GM18868 (cell line): ENCODE results near the gene C1orf159.

Source experiments
- ATAC-seq: cut with Tn5 transposase; IDR thresholded peaks from one replicate; pipeline ENCODE4 v1.9.1; 2021; ENCODE audit warnings: mild to moderate bottlenecking, moderate library complexity; ENCODE audit not compliant: unreplicated experiment

Gene C1orf159

DNA sequence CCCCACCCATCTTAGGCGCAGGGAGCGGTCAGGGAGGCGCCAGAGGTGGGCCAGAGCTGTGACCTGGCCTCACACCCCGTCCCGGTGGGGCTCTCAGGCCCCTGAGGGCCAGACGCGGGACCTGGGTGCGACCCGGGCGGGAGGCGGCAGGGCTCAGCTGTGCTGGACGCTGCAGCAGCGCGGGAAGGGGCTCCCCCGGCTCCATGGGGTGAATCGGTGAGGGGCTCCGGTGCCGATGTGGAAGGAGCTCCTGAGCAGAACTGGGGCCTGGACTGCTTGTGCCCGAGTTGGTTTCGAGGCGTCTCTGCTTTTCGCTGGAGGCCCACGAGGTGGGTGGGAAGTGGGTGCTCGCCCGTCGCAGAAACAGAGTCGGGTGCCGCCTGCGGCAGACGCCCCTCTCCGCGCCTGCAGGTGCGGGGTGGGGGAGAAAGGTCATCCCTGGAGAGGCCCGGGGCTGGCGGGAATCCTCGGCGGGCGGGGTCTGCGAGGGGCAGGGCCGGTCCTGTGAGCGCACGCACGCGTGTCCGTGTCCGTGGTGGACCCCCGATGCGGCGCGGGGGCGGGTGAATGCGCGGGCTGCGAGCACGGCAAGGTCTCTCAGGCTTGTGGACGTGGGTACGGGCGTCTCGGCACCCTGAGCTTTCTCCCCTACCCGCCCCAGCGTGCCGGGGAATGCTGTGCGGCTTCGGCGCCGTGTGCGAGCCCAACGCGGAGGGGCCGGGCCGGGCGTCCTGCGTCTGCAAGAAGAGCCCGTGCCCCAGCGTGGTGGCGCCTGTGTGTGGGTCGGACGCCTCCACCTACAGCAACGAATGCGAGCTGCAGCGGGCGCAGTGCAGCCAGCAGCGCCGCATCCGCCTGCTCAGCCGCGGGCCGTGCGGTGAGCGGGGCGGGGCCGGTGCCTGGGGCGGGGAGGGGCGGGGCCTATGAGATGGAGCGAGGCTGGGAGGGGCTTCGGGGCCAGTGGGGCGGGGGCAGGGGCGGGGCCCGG lies 75.6 kb downstream of the C1orf159 start:
- peak; percentile 49 for ATAC-seq

- ATAC-seq: no peak
Measured at GRCh38 chr1:1039145-1039910, 76.6 kb downstream of the C1orf159 start.

DNA sequence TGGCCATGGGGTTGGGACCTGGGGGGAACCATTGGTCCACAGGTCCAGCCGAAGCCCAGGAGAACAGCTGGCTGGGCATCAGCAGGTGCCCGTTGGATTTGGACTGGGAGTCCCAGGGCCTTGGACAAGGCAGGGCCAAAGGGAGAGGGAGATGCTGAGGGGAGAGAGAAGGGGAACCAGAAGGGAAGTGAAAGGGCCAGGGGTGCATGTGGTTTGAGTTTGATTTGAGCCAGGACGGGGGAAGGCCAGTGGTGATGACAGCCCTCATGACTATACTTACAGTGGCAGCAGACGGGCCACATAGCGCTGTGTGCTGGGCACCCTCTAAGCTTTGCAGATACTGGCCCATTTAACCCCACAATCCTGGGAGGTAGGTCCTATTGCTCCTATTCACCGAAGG lies 77.2 kb downstream of the C1orf159 start:
- peak; percentile 58 for ATAC-seq

DNA sequence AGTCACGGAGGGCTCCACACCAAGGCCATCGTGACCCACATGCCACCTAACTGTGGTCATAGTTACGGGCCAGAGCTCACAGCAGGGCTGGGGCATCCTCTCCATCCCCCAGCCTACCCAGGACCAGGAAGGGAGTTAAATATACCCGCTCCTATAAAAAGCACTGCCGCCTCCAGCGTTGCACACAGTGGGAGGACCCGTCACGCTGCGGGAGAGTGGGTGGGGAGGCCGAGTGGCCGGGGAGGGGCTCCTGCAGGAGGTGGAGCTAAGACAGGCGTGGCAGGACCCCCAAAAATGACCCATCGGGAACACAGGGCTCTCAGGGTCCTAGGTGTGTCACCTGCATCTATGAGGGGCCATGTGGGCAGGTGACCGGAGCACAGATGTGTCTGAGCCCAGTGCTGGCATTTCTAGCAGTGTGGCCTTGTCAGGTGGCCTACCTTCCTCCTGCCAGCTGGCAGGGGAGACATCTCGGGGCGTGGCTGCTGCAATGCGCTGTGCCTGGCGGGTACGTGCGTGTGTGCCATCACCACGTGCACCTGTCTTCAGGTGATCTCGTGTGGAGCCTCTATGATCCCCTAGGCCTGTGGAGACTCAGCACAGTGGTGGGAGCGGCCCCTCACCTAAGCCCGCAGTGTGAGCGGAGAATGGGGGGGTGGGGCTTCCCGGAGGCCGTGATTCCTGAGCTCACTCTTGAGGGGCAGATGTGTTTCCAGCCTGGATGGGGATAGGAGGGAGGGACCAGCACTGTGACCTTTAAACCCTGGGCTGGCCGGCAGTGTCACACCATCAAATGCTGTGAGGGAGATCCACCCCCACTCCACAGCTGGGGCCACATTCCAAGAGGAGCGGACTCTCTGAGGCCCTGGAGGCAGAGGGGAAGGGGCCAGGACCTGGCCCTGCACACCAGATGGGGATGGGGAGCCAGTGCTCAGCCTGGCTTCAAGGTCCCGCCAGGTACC lies 78.2 kb downstream of the C1orf159 start:
- ATAC-seq: no peak

- no peak for ATAC-seq
Measured at GRCh38 chr1:1035291-1035943, 80.5 kb downstream of the C1orf159 start.

DNA sequence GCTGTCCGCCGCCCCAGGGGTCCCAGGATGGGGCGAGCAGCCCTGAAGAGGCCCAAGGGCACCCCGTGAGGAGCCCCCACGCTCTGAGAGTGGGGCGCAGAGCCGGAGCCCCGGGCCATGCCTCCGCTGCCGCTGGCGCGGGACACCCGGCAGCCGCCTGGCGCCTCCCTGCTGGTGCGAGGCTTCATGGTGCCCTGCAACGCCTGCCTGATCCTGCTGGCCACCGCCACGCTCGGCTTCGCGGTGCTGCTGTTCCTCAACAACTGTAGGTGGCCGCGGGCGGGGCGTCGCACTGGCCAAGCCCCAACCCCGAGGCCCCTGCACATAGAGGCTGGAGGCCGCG lies 81.5 kb downstream of the C1orf159 start:
- no peak for ATAC-seq

GRCh38 chr1:1033731-1034438 lies 82.0 kb downstream of the C1orf159 start:
- ATAC-seq: no peak

DNA sequence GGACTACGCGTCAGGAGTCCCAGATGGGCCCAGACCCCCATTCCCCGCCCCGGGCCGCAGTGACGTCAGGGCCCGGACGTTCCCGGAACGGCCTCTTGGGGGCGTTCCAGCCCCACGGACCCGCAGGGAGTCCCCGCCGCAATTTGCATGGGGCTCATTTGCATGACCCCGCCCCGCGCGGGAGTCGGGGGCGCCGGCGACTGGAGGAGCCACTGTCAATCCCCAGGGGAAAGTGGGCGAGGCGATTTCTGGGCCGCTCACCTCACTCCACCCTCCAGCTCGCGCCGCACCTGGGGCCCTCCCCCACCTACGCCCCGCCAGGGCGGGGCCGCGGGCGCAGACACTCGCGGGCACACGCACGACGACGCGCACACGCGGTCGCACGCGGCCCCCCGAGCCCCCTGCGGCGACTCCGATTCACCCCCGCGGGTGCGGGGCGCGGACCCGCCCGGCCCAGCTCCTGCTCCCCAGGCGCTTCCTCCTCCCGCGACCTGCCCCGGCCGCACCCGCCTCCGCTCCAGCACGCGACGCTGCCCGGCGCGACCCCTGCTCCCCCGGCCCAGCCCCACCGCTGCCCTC lies 82.8 kb downstream of the C1orf159 start:
- ATAC-seq: peak; percentile 75

DNA sequence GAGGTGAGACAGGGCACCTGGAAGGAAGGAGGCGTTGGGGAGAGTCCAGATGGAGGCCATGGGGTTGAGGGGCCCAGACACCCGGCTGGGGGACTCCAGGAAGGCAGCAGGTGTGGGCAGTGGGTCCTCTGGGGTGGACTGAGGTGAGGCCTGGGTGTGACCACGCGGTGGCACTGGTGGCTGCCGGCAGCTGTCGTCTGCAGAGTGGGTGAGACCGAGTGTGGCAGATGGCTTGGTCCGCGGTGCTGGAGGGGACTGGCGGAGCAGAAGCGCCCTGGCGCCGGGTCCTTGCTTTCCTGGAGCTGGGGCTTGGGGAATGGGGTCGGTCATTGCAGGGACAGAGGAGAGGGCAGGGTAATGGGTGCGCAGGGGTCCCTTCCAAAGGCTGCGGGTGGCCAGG lies 83.5 kb downstream of the C1orf159 start:
- ATAC-seq: no peak
